ENCODE results near the gene HSPG2. TPM values are rescaled to one million over a fixed set of nuclear protein-coding genes. Genes with fewer than 3 reads are reported as not detected.

The HSPG2 gene
- total and polyA plus RNA-seq, 2 of the 8 experiments (the other 6 are each of a cell fraction or from before 2014, with no cell fraction given): 17.8 to 111 TPM

GRCh38 chr1:21820597-21821232 is 116.4 kb downstream of the HSPG2 start:
- no peak overlapping the region for H3K4me2 ChIP-seq (ENCODE audit: insufficient read depth in 1 of 2, low read depth in 2 of 2, low read length in 2 of 2)
- H4K5ac ChIP-seq (ENCODE audit: insufficient read length, low read depth, low read length): no peak overlapping the region
- H3K56ac ChIP-seq (replicated peaks; ENCODE audit: insufficient read length, low read depth, low read length): no peak overlapping the region
- no peak overlapping the region for H3K23ac ChIP-seq (ENCODE audit: insufficient read length)
- H3K18ac ChIP-seq (ENCODE audit: extremely low read depth, low read length): no peak overlapping the region
- no peaks in the 10 kb centered on the region for H3K79me2 ChIP-seq (ENCODE audit: control insufficient read depth in 1 of 2, insufficient read depth in 2 of 2, low read length in 2 of 2)
- H2BK20ac ChIP-seq (ENCODE audit: low read length): no peak overlapping the region
- H4K91ac ChIP-seq (replicated peaks; ENCODE audit: insufficient read length, low read length): no peak overlapping the region
- no peak overlapping the region for H3K9ac ChIP-seq (replicated peaks in 1 of 4; ENCODE audit: extremely low read depth in 1 of 4, low read depth in 3 of 4, low read length in 3 of 4)
- H3K4ac ChIP-seq (replicated peaks; ENCODE audit: insufficient read length, low read depth, low read length): no peak overlapping the region
- H2BK120ac ChIP-seq (replicated peaks; ENCODE audit: low read depth, low read length): no peak overlapping the region
- no peak overlapping the region for H3K14ac ChIP-seq (ENCODE audit: insufficient read length)
- 91% methylated on average over 8 of the region's 9 CpGs; no CpG with 5 or more reads in 1 of the 2 experiments for WGBS, 2 experiments (ENCODE audit: extremely low coverage in 1 of 2, insufficient coverage in 1 of 2, insufficient read length in 1 of 2, insufficient replicate concordance in 2 of 2, low coverage in 1 of 2, low lambda C conversion rate in 2 of 2, missing lambda C conversion rate in 1 of 2)
- H2BK15ac ChIP-seq (ENCODE audit: low read length): no peak overlapping the region
- H3K36me3 ChIP-seq (ENCODE audit: control insufficient read depth in 2 of 4, insufficient read depth in 4 of 4, low read length in 3 of 4): peaks cover 0 to 14% (median 3%) of the 10 kb centered on the region in 4 experiments; a peak in 4 of 8 replicates
- no peak overlapping the region for H4K8ac ChIP-seq (ENCODE audit: extremely low read depth, insufficient read depth, low read length)
- peaks cover 0 to 2% of the 10 kb centered on the region in 2 experiments for H4K20me1 ChIP-seq (replicated peaks in 1 of 2; ENCODE audit: control insufficient read depth in 1 of 2, insufficient read depth in 2 of 2, low read length in 2 of 2)
- H2BK12ac ChIP-seq (ENCODE audit: low read depth, low read length): no peak overlapping the region
- FAIRE-seq (no peak), DNase-seq (ENCODE audit: low read depth in 1 of 2, low spot score in 2 of 2) (no peak)
- CTCF ChIA-PET (ENCODE audit: partially characterized antibody): interaction anchor here (0.9 kb wide), 1 partner anchor 128 kb away, joined by 3 read pairs; no protein-coding TSS in a partner anchor
- H3K4me3 ChIP-seq (ENCODE audit: extremely low read depth in 1 of 4, insufficient read depth in 2 of 4, low read depth in 3 of 4, low read length in 4 of 4): no peak overlapping the region
- H3K27ac ChIP-seq (ENCODE audit: low read depth, low read length): no peak overlapping the region
- no peak overlapping the region for H2AFZ ChIP-seq (ENCODE audit: low read length)
- H3K27me3 ChIP-seq (replicated peaks in 1 of 4; ENCODE audit: control insufficient read depth in 3 of 4, extremely low read depth in 1 of 4, insufficient read depth in 3 of 4, low read length in 3 of 4): no peaks in the 10 kb centered on the region; a peak in 1 of 7 replicates
- H2AK5ac ChIP-seq (ENCODE audit: low read depth, low read length): no peak overlapping the region
- H3K79me1 ChIP-seq (ENCODE audit: low read depth, low read length): no peaks in the 10 kb centered on the region
- no peaks in the 10 kb centered on the region for H3K9me3 ChIP-seq (ENCODE audit: insufficient read depth in 2 of 2, low read depth in 1 of 2, low read length in 1 of 2)
- no peak overlapping the region for H2BK5ac ChIP-seq (ENCODE audit: low read depth, low read length)
- H3K4me1 ChIP-seq (replicated peaks in 1 of 4; ENCODE audit: control insufficient read depth in 3 of 4, insufficient read depth in 4 of 4, low read length in 3 of 4): peaks cover 0 to 6% (median 0%) of the 10 kb centered on the region in 4 experiments; a peak in 4 of 7 replicates
- TF ChIP-seq KDM1A (IDR thresholded peaks at IDR 0.05; ENCODE audit: borderline replicate concordance, low read length): 0 out of 2 replicates have a peak, but pooled peaks have one; percentile 39
- TF ChIP-seq FOSL1 (IDR thresholded peaks at IDR 0.05; ENCODE audit: insufficient read depth, low read depth, low read length): no peak
- no peak for TF ChIP-seq SP2 (IDR thresholded peaks at IDR 0.05; ENCODE audit: low read length)
- POLR2A ChIA-PET (ENCODE audit: partially characterized antibody): interaction anchor here (1.5 kb wide), 1 partner anchor 39 kb away, joined by 4 read pairs; no protein-coding TSS in a partner anchor
- no peaks in the 10 kb centered on the region for H3K23me2 ChIP-seq (ENCODE audit: low read depth, low read length)
